ENCODE results near the gene CCDC51. TPM values are rescaled to one million over a fixed set of nuclear protein-coding genes. Genes with fewer than 3 reads are reported as not detected.

The CCDC51 gene
- total and polyA plus RNA-seq, 2 of the 13 experiments (the other 11 are each of a cell fraction or from before 2014, with no cell fraction given), result 18.1 to 29.4 TPM

DNA sequence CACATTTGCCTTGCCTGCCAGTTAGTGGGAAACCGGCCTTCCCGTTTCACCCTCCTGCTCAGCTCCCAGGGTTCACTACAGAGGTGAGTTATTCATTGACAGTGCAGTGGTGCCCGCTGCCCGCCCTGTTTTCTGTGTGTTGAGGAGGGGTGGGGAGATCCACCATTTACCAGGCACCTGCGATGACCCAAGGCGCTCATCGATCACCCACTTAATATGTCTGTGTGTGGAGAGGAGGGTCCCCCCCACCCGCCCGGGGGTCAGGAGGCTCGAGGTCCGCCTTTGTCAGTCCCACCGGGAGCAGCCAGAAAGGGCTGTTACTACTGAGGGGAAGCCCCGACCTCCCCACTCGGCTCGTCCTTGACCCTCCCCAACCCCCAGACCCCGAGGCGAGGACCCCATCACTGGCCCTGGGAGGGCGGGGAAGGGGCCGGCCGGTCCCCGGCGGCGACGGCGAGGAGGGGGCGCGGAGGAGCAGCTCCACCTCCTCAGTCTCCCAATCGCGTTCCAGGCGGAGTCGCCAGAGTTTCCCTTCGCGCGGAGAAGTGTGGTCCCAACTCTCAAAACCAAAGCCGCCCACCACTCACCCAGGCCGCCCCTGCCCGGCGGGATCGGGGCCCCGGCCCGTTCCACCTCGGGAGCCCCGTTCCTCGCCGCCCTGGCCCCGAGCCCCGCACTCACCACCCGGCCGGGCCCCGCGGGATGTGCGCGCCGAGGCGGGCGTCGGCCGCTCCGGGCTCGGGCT lies 11.2 kb downstream of the CCDC51 start (continued):
- TF ChIP-seq, protein P1, sequence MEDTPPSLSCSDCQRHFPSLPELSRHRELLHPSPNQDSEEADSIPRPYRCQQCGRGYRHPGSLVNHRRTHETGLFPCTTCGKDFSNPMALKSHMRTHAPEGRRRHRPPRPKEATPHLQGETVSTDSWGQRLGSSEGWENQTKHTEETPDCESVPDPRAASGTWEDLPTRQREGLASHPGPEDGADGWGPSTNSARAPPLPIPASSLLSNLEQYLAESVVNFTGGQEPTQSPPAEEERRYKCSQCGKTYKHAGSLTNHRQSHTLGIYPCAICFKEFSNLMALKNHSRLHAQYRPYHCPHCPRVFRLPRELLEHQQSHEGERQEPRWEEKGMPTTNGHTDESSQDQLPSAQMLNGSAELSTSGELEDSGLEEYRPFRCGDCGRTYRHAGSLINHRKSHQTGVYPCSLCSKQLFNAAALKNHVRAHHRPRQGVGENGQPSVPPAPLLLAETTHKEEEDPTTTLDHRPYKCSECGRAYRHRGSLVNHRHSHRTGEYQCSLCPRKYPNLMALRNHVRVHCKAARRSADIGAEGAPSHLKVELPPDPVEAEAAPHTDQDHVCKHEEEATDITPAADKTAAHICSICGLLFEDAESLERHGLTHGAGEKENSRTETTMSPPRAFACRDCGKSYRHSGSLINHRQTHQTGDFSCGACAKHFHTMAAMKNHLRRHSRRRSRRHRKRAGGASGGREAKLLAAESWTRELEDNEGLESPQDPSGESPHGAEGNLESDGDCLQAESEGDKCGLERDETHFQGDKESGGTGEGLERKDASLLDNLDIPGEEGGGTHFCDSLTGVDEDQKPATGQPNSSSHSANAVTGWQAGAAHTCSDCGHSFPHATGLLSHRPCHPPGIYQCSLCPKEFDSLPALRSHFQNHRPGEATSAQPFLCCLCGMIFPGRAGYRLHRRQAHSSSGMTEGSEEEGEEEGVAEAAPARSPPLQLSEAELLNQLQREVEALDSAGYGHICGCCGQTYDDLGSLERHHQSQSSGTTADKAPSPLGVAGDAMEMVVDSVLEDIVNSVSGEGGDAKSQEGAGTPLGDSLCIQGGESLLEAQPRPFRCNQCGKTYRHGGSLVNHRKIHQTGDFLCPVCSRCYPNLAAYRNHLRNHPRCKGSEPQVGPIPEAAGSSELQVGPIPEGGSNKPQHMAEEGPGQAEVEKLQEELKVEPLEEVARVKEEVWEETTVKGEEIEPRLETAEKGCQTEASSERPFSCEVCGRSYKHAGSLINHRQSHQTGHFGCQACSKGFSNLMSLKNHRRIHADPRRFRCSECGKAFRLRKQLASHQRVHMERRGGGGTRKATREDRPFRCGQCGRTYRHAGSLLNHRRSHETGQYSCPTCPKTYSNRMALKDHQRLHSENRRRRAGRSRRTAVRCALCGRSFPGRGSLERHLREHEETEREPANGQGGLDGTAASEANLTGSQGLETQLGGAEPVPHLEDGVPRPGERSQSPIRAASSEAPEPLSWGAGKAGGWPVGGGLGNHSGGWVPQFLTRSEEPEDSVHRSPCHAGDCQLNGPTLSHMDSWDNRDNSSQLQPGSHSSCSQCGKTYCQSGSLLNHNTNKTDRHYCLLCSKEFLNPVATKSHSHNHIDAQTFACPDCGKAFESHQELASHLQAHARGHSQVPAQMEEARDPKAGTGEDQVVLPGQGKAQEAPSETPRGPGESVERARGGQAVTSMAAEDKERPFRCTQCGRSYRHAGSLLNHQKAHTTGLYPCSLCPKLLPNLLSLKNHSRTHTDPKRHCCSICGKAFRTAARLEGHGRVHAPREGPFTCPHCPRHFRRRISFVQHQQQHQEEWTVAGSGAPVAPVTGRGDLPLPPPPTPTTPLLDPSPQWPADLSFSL (CRISPR knock-in tag; IDR thresholded peaks at IDR 0.05), result no peak
- TF ChIP-seq SIX4 (CRISPR knock-in tag; IDR thresholded peaks at IDR 0.05), result peak; percentile 46; the same call in 1 of the 2 replicates
- TF ChIP-seq, protein P2, sequence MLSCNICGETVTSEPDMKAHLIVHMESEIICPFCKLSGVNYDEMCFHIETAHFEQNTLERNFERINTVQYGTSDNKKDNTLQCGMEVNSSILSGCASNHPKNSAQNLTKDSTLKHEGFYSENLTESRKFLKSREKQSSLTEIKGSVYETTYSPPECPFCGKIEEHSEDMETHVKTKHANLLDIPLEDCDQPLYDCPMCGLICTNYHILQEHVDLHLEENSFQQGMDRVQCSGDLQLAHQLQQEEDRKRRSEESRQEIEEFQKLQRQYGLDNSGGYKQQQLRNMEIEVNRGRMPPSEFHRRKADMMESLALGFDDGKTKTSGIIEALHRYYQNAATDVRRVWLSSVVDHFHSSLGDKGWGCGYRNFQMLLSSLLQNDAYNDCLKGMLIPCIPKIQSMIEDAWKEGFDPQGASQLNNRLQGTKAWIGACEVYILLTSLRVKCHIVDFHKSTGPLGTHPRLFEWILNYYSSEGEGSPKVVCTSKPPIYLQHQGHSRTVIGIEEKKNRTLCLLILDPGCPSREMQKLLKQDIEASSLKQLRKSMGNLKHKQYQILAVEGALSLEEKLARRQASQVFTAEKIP (CRISPR knock-in tag; IDR thresholded peaks at IDR 0.05; ENCODE audit: borderline replicate concordance), result no peak
- TF ChIP-seq CBX5 (CRISPR knock-in tag; IDR thresholded peaks at IDR 0.05; ENCODE audit: borderline replicate concordance), result no peak
- TF ChIP-seq ZNF367 (CRISPR knock-in tag; IDR thresholded peaks at IDR 0.05; ENCODE audit: borderline replicate concordance), result no peak
- TF ChIP-seq, protein P3, sequence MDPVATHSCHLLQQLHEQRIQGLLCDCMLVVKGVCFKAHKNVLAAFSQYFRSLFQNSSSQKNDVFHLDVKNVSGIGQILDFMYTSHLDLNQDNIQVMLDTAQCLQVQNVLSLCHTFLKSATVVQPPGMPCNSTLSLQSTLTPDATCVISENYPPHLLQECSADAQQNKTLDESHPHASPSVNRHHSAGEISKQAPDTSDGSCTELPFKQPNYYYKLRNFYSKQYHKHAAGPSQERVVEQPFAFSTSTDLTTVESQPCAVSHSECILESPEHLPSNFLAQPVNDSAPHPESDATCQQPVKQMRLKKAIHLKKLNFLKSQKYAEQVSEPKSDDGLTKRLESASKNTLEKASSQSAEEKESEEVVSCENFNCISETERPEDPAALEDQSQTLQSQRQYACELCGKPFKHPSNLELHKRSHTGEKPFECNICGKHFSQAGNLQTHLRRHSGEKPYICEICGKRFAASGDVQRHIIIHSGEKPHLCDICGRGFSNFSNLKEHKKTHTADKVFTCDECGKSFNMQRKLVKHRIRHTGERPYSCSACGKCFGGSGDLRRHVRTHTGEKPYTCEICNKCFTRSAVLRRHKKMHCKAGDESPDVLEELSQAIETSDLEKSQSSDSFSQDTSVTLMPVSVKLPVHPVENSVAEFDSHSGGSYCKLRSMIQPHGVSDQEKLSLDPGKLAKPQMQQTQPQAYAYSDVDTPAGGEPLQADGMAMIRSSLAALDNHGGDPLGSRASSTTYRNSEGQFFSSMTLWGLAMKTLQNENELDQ (CRISPR knock-in tag; IDR thresholded peaks at IDR 0.05; ENCODE audit: borderline replicate concordance), result no peak
- no peak for TF ChIP-seq RBAK (CRISPR knock-in tag; IDR thresholded peaks at IDR 0.05)
- TF ChIP-seq, protein P4, sequence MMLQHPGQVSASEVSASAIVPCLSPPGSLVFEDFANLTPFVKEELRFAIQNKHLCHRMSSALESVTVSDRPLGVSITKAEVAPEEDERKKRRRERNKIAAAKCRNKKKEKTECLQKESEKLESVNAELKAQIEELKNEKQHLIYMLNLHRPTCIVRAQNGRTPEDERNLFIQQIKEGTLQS (CRISPR knock-in tag; IDR thresholded peaks at IDR 0.05), result no peak
- TF ChIP-seq, protein P5, sequence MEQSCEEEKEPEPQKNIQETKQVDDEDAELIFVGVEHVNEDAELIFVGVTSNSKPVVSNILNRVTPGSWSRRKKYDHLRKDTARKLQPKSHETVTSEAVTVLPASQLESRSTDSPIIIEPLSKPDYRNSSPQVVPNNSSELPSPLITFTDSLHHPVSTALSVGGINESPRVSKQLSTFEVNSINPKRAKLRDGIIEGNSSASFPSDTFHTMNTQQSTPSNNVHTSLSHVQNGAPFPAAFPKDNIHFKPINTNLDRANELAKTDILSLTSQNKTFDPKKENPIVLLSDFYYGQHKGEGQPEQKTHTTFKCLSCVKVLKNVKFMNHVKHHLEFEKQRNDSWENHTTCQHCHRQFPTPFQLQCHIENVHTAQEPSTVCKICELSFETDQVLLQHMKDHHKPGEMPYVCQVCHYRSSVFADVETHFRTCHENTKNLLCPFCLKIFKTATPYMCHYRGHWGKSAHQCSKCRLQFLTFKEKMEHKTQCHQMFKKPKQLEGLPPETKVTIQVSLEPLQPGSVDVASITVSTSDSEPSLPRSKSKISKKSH (CRISPR knock-in tag; IDR thresholded peaks at IDR 0.05; ENCODE audit: borderline replicate concordance), result no peak
- TF ChIP-seq, protein P6, sequence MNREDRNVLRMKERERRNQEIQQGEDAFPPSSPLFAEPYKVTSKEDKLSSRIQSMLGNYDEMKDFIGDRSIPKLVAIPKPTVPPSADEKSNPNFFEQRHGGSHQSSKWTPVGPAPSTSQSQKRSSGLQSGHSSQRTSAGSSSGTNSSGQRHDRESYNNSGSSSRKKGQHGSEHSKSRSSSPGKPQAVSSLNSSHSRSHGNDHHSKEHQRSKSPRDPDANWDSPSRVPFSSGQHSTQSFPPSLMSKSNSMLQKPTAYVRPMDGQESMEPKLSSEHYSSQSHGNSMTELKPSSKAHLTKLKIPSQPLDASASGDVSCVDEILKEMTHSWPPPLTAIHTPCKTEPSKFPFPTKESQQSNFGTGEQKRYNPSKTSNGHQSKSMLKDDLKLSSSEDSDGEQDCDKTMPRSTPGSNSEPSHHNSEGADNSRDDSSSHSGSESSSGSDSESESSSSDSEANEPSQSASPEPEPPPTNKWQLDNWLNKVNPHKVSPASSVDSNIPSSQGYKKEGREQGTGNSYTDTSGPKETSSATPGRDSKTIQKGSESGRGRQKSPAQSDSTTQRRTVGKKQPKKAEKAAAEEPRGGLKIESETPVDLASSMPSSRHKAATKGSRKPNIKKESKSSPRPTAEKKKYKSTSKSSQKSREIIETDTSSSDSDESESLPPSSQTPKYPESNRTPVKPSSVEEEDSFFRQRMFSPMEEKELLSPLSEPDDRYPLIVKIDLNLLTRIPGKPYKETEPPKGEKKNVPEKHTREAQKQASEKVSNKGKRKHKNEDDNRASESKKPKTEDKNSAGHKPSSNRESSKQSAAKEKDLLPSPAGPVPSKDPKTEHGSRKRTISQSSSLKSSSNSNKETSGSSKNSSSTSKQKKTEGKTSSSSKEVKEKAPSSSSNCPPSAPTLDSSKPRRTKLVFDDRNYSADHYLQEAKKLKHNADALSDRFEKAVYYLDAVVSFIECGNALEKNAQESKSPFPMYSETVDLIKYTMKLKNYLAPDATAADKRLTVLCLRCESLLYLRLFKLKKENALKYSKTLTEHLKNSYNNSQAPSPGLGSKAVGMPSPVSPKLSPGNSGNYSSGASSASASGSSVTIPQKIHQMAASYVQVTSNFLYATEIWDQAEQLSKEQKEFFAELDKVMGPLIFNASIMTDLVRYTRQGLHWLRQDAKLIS (CRISPR knock-in tag; IDR thresholded peaks at IDR 0.05), result no peak

Data from HepG2 (cell line).